ENCODE results near the gene MICOS13. TPM values are rescaled to one million over a fixed set of nuclear protein-coding genes. Genes with fewer than 3 reads are reported as not detected.

Gene MICOS13
- polyA plus RNA-seq, 1 donor, result 93.6 TPM

DNA sequence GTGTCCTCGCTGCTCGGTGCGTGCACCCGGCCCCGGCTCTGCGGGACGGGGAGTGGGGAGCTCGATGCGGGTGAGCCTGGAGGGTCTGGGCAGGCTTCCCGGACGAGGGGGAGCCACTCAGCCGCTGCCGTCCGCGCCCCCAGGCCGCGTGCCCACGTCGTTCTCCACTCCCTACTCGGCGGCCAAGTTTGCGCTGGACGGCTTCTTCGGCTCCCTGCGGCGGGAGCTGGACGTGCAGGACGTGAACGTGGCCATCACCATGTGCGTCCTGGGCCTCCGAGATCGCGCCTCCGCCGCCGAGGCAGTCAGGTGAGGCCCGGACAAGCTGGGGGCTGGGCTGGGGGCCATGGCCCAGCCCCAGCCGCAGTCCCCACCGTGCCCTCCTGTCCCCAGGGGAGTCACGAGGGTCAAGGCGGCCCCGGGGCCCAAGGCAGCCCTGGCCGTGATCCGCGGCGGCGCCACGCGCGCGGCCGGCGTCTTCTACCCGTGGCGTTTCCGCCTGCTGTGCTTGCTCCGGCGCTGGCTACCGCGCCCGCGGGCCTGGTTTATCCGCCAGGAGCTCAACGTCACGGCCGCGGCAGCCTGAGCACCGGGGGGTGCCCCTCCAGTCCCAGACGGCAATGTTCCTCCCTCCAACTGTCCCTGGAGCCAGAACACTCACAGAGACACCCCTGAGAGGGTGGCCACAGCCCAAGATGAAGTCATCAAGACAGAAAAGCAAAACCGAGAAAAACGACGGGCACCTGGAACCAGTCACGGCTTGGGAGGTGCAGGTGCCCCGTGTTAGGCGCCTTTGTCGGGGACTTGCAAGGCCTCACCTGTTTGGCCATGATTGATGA is 7.3 kb upstream of the MICOS13 start:
- no peak for DNase-seq (ENCODE audit: low read depth)

DNA sequence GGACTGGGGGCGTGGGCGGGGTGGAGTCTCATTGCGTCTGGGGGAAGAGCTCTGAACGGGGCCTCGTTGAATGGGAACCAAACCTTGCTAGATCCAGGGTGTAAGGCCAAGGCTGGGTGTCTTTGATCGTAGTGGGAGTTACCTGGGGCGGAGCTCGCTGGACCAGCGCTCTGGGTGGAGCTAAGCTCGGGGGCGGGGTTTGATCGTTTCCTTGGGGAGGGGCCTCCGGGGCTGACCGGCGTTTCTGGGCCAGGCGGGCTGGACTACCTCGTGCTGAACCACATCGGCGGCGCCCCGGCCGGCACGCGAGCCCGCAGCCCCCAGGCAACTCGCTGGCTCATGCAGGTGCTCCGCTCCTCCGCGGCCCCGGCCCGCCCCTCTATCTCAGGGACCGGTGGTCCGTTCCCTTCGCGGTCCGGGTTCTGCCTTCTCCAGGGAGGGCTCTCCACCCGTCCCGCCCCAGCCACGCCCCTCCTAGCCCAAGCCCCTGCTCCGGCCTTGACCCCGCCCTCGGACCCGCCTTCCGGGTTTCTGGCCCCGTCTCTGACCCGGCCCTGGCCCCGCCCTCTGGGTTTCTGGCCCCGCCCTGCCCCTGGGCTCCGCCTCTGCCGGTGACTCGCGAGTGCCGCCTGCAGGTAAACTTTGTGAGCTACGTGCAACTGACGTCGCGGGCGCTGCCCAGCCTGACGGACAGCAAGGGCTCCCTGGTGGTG is 6.5 kb upstream of the MICOS13 start:
- DNase-seq (ENCODE audit: low read depth), result peak; percentile 51

DNA sequence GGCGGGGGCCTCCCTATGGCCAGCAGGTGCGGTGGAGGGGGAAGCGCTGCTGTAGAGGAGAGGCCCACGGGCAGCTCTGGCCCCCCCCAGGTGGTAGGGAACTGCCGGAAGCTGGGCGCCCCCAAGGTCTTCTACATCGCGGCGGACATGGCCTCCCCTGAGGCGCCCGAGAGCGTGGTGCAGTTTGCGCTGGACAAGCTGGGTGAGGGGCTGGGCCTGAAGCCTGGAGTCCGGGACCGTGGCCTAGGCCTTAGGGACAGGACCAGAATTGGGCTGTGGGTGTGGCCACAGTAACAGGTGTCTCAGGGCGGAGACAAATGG is 6.0 kb upstream of the MICOS13 start:
- DNase-seq (ENCODE audit: low read depth), result no peak

DNA sequence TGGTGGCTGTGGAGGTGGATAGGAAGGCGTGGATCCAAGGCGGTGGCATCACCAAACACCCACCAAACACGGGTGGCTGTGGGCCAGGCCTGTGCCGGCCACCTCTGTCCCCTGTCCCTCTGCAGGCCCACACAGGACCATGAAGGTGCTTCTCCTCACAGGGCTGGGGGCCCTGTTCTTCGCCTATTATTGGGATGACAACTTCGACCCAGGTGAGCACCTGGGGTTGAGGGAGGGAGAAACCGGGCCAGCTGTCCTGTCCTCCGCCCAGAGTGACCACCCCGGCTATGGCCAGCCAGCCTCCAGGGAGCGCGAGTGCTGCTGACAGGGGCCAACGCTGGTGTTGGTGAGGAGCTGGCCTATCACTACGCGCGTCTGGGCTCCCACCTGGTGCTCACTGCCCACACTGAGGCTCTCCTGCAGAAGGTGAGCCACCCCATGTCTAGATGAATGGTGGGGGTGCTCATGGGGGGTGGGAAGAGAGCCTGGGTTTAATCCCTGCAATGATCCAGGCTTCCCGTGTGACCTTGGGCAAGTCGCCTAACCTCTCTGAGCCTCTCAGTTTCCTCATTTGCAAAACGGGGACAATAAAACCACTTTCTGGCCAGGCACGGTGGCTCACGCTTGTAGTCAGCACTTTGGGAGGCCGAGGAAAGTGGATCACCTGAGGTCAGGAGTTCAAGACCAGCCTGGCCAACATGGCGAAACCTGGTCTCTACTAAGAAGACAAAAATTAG is 4.5 kb upstream of the MICOS13 start:
- DNase-seq (ENCODE audit: low read depth), result no peak

DNA sequence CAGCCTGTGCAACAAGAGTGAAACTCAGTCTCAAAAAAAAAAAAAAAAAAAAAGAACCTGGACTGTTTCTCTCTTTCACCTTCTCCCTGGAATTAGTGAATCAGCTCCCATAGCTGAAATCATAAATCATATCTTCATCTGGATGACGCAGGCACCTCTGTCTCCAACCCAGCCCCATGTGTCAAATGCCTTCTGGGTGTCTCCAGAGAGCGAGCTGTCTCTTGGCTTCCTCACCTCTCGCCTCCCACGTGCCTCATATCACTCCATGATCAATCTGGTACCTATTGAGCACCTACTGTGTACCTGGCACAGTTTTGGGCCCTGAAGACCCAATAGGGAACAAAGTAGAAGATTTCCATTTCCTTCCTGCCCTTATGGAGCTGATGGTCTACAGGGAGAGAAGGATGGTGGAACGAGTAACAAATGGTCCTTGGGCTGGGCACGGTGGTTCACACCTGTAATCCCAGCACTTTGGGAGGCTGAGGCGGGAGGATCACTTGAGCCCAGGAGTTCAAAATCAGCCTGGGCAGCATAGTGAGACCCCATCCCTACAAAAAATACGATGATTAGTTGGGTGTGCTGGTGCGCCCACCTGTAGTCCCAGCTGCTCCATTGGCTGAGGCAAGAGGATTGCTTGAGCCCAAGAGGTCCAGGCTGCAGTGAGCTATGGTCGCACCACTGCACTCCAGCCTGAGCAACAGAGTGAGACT is 3.0 kb upstream of the MICOS13 start:
- DNase-seq (ENCODE audit: low read depth), result no peak

DNA sequence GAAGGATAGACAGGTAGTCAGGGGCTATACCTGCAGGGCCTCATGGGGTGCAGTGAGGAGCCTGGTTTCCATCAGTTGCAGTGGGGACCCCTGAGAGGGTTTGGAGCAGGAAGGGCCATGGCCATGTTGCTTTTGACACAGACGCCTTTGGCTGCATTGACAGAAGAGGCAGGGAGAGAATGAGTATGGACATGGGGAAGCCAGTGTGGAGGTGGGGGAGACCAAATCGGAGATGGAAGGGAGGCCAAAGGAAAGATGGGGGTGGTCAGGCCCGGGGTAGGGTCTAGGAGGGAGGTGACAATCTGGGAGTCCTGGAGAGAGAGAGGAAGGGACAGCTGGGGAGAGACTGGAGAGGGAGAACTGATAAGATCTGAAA is 1.8 kb upstream of the MICOS13 start:
- DNase-seq (ENCODE audit: low read depth), result no peak

DNA sequence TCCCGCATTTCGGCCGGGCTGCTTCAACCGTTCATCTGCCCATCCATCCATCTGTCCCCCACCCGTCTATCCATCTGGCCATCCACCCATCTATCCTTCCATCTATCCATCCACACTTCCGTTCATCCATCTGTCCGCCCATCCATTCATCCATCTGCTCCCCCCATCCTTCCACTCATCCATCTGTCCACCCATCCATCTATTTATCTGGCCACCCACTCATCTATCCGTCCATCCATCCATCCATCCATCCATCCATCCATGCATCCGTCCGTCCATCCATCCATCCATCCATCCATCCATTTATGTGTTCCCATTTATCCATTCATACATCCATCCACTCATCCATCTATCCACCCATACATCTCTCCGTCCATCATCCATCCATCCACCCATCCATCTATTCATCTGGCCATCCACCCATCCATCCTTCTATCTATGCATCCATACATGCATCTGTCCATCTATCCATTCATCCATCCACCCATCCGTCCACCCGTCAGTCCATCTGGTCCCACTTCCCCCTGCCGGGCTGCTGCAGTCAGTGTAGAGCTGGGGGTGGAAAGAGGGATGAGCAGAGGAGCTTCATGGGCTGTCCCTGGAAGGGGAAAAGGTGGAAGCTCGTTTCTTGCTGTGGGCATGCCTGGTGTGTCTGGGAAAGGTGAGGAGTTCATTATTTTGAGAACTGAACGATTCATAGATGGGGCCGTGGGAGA is 1.2 kb upstream of the MICOS13 start:
- DNase-seq (ENCODE audit: low read depth), result no peak

DNA sequence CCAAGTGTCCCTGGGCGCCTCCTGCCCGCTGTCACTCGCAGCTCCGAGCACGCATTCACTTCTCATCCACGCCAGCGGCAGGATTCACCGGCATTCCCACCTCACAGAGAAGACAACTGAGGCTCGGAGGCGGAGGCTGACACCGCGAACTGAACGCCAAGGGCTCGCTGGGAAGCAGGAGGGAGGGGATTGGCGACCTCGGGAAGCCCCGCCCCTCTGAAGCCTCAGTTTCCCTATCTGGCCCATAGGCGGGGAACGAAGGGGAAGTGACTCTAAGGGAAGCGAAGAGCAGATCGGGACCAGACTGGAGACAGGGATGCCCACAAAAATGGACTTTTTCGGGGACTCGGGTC is 256 bp downstream of the MICOS13 start:
- no peak for DNase-seq (ENCODE audit: low read depth)

DNA sequence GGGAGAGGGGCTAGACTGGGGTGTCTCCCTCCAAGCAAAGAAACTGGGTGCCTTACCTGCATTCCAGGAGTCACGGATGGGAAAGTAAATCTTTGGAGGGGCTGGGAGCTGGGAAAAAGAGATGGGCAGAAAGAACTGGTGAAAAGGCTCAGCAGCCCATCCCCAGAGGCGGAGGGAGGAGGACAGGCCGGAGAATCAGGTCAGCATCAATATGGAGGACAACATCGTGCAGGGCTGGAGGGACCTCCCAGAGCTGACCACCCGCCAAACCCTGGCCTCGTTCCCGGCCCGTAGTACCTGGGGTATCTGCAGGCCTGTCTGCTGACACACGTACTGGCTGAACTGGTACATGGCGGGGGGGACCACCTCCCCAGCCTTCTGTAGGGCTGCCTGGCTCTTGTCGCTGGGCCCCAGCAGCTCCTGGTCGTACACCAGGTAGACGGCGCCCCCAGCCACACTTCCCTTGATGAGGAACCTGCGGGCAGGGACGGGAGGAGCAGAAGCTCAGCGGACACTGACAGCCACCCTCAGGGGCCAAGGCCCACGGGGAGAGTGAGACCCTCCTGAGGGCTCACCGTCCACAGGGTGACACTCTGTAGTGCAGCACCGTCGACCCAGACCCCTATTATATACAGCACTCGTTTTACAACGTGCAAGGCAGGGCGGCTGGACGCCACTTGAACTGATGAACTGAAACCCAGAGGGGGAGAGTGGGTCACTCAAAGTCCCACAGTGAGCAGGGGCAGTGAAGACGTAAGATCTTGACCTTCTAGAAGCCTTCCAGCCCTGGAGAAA is 830 bp downstream of the MICOS13 start:
- DNase-seq (ENCODE audit: low read depth), result no peak

DNA sequence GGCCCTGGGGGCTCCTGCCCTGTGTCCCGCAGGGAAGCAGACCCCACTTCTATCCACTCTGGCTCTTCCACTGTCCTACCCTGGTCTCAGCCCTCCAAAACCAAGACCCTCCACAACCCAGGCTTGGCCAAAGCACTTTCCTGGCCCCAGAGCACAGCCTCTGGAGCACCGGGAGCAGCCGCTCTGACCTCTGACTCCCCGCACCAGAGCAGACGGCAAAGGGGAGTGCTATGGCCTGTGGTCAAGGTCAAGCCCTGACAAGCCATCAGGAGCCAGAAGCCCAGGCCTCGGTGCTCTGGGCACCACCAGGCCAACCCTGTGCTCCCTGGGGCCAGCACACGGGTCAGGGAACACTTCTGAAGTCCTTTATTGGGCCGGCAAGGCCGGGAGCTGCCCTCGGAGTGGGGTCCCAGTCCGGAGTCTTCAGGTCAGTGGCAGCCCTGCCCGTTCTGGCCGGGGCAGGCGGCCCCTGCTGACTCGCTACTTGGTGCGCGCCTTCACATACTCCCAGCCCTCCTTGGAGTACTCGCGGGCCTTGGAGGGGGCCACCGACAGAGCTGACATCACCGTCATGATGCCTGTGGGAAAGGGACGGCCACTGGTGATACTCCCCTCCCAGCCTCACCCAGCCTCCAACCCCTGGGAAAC is 2.1 kb downstream of the MICOS13 start:
- DNase-seq (ENCODE audit: low read depth), result no peak

DNA sequence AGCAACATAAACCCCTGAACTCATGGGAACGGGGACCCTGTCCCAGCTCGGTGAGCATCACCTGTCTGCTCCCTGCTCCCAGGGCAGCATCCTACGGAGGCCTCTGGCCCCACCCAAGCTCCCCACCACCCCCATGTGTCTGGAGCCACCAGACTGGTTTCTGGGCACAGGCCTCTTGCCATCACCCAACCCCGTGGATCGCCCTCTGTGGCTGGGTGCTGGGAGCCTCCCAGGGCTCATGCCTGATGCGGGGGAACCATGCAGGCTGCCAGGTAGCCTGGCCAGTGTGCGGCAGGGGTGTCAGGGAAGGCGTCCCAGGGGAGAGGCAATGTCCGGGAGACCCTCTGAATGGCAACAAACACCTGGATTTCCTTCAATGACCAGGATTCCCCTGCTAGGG is 2.7 kb downstream of the MICOS13 start:
- no peak for DNase-seq (ENCODE audit: low read depth)

DNA sequence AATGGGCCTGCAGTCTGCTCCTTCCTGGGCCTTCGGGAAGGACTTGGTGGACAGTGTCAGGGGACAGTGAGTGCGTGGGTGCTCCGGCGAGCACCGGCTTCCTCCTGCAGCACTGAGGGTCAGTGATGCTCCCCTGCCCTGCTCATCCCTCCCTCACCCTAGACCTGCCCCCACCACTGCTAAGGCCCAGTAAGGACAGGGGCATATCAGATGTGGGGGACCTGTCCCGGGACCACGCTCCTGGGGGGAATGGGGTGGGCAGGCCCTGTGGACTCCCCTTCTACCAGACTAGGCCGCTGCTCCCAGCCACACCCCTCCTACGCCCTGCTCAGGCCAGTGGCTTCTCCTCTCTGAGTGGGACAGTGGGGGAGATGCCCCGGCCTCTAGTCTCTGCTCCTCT is 3.2 kb downstream of the MICOS13 start:
- no peak for DNase-seq (ENCODE audit: low read depth)

DNA sequence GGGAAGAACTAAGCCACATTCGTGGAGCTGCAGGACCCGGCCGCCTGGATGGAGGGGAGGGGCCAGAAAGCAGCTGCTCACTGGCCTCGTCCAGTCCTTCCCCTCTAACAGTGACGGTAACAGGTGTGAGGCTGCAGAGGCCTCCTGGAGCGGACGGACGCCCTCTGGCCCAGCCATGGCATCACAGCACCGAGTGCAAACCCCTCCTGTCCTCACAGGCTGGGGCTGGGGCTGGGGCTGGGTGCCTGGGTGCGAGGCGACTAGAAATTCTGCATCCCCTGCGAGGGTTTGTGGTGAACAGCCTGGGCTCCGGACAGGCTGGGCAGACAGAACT is 3.6 kb downstream of the MICOS13 start:
- no peak for DNase-seq (ENCODE audit: low read depth)

DNA sequence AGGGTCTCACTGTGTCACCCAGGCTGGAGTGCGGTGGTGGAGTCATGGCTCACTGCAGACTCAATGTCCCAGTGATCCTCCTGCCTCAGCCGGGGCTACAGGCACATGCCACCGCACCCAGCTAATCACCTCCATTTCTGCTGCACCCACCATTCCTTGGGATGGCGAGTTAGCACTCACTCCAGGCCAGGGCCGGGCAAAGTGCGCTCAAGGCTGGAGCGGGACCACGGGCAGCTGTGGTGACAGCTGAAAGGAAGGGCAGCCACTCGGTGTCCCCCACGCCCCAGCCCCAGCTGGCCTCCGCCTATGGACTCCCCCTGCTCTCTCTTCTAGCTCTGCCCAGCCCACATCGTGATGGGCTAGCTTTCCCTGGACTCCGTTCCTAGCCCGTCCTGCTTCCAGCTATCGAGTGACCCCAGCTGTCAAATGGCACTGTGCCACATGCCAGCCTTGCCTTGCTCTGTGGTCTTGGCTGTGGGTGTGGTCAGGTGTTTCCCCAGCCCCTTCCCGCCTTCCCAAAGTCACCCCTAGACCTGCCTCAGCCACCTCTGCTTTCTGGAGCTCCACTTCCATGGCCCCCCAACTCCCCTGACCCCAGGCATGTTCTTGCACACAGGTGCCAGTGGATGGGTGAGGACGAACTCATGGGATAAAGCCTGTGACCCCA is 4.1 kb downstream of the MICOS13 start:
- DNase-seq (ENCODE audit: low read depth), result no peak

DNA sequence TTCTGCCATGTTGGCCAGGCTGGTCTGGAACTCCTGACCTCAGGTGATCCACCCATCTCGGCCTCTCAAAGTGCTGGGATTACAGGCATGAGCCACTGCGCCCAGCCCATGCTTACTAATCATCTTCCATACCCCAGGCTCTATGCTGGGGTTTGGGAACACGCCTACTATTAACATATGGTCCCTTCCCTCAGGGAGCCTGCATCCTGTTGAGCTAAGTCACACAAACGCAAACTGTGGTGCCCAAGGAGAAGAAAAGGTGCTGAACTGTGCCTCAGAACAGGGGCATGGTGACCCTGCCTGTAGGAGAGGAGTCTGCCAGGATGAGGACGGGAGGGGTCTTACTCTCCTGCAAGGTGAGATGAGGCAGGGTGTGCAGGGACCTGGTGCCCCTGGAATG is 5.6 kb downstream of the MICOS13 start:
- DNase-seq (ENCODE audit: low read depth), result no peak

DNA sequence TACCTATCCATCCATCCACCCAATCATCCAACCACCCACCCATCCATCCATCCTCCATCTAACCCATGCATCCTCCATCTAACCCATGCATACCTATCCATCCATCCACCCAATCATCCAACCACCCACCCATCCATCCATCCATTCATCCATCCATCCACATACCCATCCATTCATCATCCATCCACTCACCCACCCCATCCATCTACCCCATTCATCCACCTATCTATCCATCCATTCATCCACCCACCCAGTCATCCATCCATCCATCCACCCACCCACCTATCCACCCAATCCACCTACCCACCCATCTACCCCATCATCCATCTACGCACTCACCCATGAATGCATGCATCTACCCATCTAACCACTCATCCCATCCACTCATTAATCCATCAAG is 6.6 kb downstream of the MICOS13 start:
- no peak for DNase-seq (ENCODE audit: low read depth)

DNA sequence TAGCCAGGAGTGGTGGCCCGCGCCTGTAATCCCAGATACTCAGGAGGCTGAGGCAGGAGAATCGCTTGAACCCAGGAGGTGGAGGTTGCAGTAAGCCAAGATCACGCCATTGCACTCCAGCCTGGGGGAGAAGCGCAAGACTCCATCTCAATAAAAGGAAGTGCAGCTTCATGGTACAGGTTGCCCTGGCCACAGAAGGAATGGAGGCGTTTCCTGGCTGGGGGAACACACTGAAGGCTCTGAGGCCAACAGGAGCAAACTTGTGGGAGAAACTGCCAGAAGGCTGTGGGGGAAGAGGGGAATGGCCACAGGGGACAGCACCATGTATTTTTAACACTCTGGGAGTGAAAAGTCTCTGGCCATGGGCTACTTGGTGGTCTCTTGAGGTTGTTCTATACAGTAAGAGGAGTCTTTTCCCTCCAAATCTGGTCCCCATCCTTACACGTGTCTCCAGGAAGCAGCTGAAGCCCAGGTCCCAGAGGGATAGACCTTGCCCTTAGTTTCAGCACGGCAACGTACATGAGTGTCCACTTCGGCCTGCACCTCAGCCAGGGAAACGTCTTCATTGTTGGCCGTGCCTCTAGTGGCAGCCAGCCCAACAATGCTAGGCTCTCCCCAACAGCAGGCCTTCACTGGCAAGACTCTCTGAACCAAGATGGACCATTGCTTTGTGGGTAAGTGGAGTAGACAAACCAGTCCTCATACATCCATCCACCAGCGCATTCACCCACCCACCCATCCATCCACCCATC is 7.4 kb downstream of the MICOS13 start:
- DNase-seq (ENCODE audit: low read depth), result no peak

DNA sequence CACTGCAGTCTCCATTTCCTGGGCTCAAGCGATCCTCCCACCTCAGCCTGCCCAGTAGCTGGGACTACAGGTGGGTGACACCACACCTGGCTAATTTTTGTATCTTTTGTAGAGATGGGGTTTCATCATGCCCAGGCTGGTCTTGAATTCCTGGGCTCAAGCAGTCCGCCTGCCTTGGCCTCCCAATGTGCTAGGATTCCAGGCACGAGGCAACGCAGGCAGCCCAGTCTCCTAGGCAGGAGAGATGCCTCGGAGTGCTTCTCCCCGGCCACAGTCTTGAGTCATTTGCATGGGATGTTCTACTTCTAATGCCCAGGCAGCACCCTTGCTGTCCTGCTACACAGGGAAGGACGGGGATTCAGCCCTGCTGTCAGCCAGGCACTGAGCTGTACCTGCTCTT is 8.7 kb downstream of the MICOS13 start:
- DNase-seq (ENCODE audit: low read depth), result no peak

DNA sequence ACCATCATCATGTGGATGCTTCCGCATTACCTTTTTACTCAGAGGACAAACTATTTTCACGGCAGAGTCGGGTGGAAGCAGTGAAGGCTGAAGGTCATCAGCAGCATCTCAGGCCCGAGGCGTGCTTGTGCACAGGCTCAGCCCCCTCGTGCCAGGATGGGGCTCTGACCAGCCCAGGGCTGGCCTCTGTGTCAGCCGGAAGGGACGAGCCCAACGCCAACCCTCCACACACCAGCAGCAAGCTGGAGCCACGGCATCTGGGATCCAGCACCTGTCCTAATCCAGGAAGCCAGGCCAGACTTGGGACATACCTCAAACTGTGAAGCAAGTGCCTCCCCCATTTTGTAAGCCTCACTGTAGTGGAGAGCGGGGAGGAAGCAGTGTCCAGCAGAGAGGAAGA is 11.1 kb downstream of the MICOS13 start:
- no peak for DNase-seq (ENCODE audit: low read depth)
